GM19438 (cell line): Measurements from ENCODE around the gene RNF224.

Experiments used
- ATAC-seq: cut with Tn5 transposase; IDR thresholded peaks from one replicate; pipeline ENCODE4 v1.9.1; 2021; ENCODE audit warnings: low read depth; ENCODE audit not compliant: unreplicated experiment

Gene RNF224

GRCh38 chr9:137191691-137192447, 35.4 kb upstream of the RNF224 start:
- no peak for ATAC-seq

GRCh38 chr9:137192448-137192780, 34.9 kb upstream of the RNF224 start:
- ATAC-seq: no peak

- no peak for ATAC-seq
Observed at GRCh38 chr9:137192859-137193258, 34.4 kb upstream of the RNF224 start.

GRCh38 chr9:137193771-137194170, 33.5 kb upstream of the RNF224 start:
- no peak for ATAC-seq

GRCh38 chr9:137194388-137194787, 32.9 kb upstream of the RNF224 start:
- no peak for ATAC-seq

GRCh38 chr9:137194909-137195308, 32.4 kb upstream of the RNF224 start:
- ATAC-seq: no peak

GRCh38 chr9:137195525-137196220, 31.6 kb upstream of the RNF224 start:
- no peak for ATAC-seq

GRCh38 chr9:137198051-137198901, 29.0 kb upstream of the RNF224 start:
- ATAC-seq: no peak

GRCh38 chr9:137198902-137199283, 28.4 kb upstream of the RNF224 start:
- no peak for ATAC-seq

- ATAC-seq: no peak
Observed at GRCh38 chr9:137199411-137200121, 27.7 kb upstream of the RNF224 start.

GRCh38 chr9:137200311-137201204, 26.7 kb upstream of the RNF224 start, which contains the start of gene TPRN:
TSS of gene TPRN (minus strand) at chr9:137200741. CDS start at chr9:137200711, 30 bp downstream.
- ATAC-seq: peak; percentile 85

GRCh38 chr9:137201205-137201868, 26.0 kb upstream of the RNF224 start:
- no peak for ATAC-seq

- ATAC-seq: no peak
Observed at GRCh38 chr9:137202966-137203365, 24.3 kb upstream of the RNF224 start.

- no peak for ATAC-seq
Observed at GRCh38 chr9:137204731-137205125, 22.6 kb upstream of the RNF224 start.

GRCh38 chr9:137205126-137206069, 21.9 kb upstream of the RNF224 start, which contains the start of the genes NDOR1 and TMEM203:
TSS of gene NDOR1 (plus strand) at chr9:137205700. CDS start at chr9:137205778, 78 bp downstream.
TSS of gene TMEM203 (minus strand) at chr9:137205648. CDS start at chr9:137205414, 234 bp downstream.
- no peak for ATAC-seq

- ATAC-seq: no peak
Observed at GRCh38 chr9:137206602-137207001, 20.7 kb upstream of the RNF224 start.

GRCh38 chr9:137211532-137211931, 15.8 kb upstream of the RNF224 start:
- no peak for ATAC-seq

GRCh38 chr9:137212520-137212919, 14.8 kb upstream of the RNF224 start:
- ATAC-seq: no peak
